GM19193 (cell line): ENCODE measurements around the gene MYORG.

Source experiments
- POLR2A ChIP-seq: IDR thresholded peaks from 4 replicates; pipeline ENCODE4 v1.6.1; 2011; ENCODE audit not compliant: insufficient read depth, insufficient read length; ENCODE audit errors: extremely low read depth

Gene MYORG

DNA sequence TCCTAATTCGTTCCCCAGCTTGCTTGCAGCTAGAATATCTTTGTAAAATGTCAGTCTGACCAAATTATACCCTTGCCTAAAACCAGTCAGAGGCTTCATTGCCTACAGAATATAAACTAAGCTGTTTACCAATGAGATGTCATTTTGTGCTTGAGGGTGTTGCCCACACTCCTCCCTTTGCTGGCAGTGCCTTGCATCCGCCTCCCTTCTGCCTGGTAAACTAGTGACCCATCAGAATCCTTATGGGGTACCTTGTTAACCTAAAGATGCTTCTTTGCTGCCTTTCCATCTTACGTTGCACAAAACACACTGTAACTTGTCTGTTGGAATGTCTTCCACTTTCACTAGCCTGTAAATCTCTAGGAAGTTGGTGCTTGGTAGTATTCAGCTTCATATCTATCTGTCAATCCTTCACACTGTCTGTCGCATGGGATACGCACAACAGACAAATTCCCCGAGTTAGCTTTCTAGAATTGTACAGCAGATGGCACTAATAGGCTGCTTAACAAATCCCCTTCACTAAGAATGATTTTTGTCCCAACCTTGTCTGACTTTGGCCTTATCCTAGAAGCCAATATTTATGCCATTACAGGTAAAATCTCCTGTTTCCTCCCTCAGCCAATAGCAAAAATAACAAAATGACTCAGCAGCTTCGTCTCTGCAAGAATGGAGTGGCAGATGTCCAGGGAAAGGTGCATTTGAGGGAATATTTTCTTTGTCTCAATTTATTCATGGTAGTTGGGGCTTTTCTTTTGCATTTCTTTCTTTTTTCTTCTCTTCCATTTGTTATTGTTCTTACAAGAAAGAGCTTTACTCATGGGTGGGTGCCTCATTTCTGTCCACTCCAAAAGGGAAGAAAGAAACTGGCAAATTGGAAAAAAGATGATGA, 44.4 kb downstream of the MYORG start:
- TF ChIP-seq POLR2A, result no peak

DNA sequence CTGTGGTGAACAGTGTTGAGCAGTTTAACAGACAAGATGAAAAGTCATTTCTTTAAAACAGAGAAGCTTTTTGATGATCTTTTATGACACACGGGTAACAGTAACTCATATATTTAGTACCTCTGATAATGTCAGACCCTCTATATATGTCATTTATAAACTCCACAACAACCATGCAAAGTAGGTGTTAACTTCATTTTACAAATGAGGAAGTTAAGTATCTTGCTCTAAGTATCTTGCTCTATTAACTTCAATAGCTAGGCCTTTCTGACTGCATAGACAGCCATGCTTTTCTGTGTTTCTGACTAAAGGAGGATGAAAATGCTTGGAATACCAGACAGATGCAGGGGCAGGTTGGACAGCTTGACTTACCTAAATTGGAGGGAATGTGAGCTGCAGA, 45.5 kb downstream of the MYORG start:
- TF ChIP-seq POLR2A, result no peak

DNA sequence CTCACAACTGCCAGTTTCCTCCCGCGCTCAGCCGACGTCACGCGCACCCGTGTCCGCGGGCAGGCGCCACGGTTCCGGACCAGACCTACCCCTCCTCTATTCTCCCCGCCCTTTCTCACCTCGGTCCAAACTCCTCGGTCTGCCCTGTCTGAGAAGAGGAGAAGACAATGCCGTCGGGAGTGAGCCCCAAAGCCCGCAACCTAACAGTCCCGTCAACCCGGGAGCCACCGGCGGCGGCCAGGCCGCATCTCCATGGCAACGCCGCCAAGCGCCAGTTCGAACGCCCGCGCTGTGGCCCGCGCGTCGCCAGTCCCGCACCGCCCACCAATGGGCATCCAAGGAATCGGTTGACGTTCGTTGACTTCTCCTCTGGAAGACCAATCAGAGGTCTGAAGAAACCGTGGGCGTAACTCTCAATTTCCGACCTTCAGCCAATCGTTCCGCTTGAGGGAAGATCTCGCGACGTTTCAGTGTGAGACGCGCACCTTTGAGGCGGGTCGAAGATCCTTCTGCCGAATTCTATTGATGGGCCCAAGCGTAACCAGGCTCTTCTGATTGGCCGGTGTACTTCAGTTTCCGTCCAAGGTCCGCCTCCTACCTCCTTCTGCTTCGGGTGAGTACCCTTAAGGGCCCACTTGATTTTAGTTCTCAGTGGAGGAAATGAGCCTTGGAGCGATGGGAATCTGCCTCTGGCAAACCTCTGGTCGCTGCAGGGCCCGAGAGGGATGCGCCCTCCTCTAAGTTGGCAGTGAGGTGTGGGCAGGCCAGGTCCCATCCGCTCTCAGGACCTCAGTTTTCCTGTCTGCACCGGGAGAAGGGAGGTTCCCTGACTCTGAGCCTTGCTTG, 47.5 kb downstream of the MYORG start, which contains the start of the genes KIF24 and NUDT2:
Gene KIF24 (minus strand): TSS at position 282 of the 846 bp plus-strand sequence. CDS start 17,922 bp downstream, outside the sequence.
Gene NUDT2 (plus strand): TSS at position 583 of the 846 bp plus-strand sequence. CDS start 9,471 bp downstream, outside the sequence.
- TF ChIP-seq POLR2A, result peak; percentile 82

DNA sequence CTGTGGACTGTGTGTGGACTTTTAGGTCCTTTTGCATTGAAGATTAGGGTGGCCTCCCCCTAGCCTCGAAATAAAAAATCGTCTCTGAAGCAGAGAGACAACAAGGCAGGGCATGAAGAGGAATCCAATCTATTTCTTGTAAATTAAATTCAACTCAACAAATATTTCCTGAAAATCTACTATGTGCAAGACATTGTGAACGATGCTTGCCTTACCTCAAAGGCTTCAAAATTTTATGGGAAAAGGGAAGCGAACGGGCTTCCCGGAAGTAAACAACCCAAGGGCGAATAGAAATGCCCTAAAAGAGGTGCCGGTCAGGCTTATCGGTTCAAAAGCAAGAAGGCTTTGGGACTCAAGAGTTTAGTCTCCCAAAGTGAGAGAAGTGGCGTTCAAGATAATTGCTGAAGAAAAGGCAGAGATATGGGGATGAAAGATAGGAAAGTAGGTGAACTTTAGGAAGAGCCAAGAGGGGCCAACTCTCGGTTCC, 48.2 kb downstream of the MYORG start:
- no peak for TF ChIP-seq POLR2A

DNA sequence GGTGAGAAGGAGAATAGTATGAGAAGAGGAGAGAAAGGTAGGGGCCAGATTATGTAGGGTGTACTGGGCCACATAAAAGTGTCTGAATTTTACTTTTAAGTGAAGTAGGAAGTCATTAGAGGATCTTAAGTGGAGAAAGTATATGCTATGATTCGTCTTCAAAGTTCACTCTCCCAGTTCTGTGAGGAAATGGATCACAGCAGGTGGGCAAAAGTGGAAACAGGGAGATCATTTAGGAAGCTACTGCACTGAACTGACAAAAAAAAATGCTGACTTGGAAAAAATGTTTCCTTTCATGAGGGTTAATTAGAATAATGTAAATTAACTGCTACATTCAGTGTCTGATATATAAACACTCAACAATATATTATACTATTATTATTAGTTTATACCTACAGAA, 50.0 kb downstream of the MYORG start:
- TF ChIP-seq POLR2A, result no peak

DNA sequence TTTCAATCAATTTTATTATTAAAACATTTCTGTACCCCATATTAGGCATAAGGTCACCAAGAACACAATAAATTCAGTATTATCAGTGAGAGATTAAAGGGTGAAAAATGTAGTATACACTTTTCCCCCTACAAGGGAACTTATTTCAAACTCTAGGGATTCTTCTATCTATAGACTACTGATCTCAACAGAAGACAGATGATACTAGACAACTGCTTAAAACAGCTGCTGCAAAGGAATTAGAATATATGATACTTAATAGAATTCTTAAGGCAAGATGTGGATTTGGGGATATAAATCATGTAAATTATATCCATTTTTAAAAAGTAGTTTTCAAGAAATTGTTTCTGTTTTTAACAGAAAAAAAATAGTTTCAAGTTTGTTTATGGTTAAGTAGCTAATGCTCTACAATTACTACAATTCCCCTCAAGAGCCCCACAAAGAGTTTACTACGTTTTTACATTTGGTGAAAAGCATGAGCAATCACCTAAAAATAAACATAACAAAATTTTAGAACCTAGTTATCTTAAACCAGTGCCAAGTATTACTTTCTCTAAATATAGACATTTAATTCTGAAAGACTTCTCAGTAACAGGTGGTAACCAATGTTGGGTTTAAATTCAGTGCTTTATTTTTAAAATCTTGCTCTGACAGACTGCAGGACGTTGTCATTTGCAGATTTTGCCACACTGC, 53.7 kb downstream of the MYORG start:
- no peak for TF ChIP-seq POLR2A

DNA sequence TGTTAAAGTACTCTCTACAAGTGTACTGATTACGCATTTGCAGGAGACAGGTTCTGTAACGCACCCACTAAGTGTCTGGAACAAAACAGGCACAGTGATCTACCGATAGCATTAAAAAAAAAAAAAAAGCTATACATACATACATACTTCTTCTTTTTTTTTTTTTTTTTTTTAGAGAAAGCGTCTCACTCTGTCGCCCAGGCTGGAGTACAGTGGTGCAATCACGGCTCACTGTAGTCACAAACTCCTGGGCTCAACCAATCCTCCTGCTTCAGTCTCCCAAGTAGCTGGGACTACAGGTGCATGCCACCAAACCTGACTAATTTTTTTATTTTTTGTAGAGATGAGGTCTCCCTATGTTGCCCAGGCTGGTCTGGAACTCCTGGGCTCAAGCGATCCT, 55.2 kb downstream of the MYORG start:
- TF ChIP-seq POLR2A, result no peak

DNA sequence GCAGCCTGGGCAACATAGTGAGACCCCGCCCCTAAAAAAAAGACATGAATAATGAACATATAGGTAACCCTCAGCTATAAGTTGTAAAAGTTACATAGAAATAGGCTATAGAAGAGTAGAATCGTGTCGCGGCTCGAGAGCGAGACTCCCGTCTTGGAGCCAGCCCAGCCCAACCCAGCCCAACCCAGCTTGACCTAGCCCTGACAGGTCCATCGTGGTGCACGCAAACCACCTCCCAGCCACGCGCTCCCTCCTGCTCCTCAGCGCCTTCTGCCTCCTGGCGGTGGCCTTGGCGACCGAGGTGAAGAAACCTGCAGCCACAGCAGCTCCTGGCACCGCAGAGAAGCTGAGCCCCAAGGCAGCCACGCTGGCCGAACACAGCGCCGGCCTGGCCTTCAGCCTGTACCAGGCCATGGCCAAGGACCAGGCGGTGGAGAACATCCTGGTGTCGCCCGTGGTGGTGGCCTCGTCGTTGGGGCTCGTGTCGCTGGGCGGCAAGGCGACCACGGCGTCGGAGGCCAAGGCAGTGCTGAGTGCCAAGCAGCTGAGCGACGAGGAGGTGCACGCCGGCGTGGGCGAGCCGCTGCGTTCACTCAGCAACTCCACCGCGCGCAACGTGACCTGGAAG, 58.4 kb downstream of the MYORG start:
- TF ChIP-seq POLR2A, result no peak

DNA sequence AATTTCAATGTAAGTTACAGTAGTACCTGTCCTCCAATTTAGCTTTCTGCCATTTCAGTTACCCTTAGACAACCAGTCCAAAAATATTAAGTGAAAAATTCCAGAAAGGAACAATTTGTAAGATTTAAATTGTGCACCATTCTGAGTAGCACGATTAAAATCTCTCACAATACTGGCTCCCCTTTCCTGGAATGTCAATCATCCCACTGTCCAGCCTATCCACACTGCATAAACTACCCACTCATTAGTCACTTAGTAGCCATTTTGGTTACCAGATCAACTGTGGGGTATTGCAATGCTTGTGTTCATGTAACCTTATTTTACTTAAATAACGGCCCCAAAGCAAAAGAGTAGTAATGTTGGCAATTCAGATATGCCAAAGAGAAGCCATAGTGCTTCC, 59.3 kb downstream of the MYORG start:
- no peak for TF ChIP-seq POLR2A
